KMS-11 (cell line): ENCODE measurements around the gene IER5L.

Experiments used
- H2AFZ ChIP-seq: fragments of 200-600 bp; sonication (generic); 2 replicates; pipeline ENCODE4 v1.6.1; 2016; ENCODE audit warnings: antibody characterized with exemption, mixed run types, low read depth
- H3K27ac ChIP-seq: fragments of 200-600 bp; sonication (generic); 2 replicates; pipeline ENCODE4 v1.6.1; 2016; ENCODE audit warnings: mild to moderate bottlenecking, mixed run types
- H3K27me3 ChIP-seq: fragments of 200-600 bp; sonication (generic); 2 replicates; pipeline ENCODE4 v1.6.1; 2017; ENCODE audit warnings: mild to moderate bottlenecking, low read depth, mixed run types, moderate library complexity; ENCODE audit not compliant: insufficient read depth
- H3K36me3 ChIP-seq: fragments of 200-600 bp; sonication (generic); 2 replicates; pipeline ENCODE4 v1.6.1; 2017; ENCODE audit warnings: mild to moderate bottlenecking, mixed run types; ENCODE audit not compliant: insufficient read depth
- H3K4me1 ChIP-seq: fragments of 200-600 bp; sonication (generic); 2 replicates; pipeline ENCODE4 v1.6.1; 2016; ENCODE audit warnings: mild to moderate bottlenecking, low read depth, mixed run types; ENCODE audit not compliant: poor library complexity, severe bottlenecking
- H3K4me2 ChIP-seq: fragments of 200-600 bp; sonication (generic); 2 replicates; pipeline ENCODE4 v1.7.0; 2016; ENCODE audit warnings: mild to moderate bottlenecking, mixed run types
- H3K4me3 ChIP-seq: fragments of 200-600 bp; sonication (generic); IDR thresholded peaks from 2 replicates; pipeline ENCODE4 v1.6.1; 2017; ENCODE audit warnings: low read depth, low read length, mixed read lengths; ENCODE audit not compliant: insufficient read depth
- H3K79me2 ChIP-seq: fragments of 200-600 bp; sonication (generic); 2 replicates; pipeline ENCODE4 v1.6.1; 2016; ENCODE audit warnings: low read depth, mixed run types; ENCODE audit not compliant: insufficient read depth
- H3K9ac ChIP-seq: fragments of 200-600 bp; sonication (generic); 2 replicates; pipeline ENCODE4 v1.6.1; 2016; ENCODE audit warnings: mild to moderate bottlenecking, mixed run types
- H4K20me1 ChIP-seq: fragments of 200-600 bp; sonication (generic); 2 replicates; pipeline ENCODE4 v1.6.1; 2016; ENCODE audit warnings: mild to moderate bottlenecking, mixed run types; ENCODE audit not compliant: insufficient read depth
- TF ChIP-seq, protein P1 (sequence below): fragments of 200-600 bp; sonication (generic); conservative IDR thresholded peaks from 2 replicates; pipeline ENCODE4 v1.6.1; 2017; ENCODE audit warnings: low read depth, mild to moderate bottlenecking, antibody characterized with exemption, low read length, moderate library complexity, mixed read lengths

Gene IER5L

DNA sequence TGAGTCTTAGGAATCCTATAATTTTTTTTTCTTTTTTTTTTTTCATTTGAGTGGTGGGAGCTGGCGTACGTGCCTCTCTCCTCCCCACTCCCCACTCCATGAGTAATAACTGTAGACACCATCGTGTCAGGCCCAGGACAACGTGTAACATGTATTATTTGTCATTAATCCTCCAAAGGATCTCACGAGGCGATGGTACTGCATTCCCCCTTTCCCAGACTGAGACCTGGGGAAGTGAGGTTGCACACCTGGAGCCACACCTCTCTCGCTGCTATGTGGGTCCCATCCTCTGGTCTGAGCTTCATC lies 6.1 kb upstream of the IER5L start:
- H3K27me3 ChIP-seq, result no peaks in the 10 kb centered on the region
- no peak overlapping the region for H3K27ac ChIP-seq
- H2AFZ ChIP-seq, result no peak overlapping the region
- H3K4me2 ChIP-seq, result no peak overlapping the region
- TF ChIP-seq, protein P1, sequence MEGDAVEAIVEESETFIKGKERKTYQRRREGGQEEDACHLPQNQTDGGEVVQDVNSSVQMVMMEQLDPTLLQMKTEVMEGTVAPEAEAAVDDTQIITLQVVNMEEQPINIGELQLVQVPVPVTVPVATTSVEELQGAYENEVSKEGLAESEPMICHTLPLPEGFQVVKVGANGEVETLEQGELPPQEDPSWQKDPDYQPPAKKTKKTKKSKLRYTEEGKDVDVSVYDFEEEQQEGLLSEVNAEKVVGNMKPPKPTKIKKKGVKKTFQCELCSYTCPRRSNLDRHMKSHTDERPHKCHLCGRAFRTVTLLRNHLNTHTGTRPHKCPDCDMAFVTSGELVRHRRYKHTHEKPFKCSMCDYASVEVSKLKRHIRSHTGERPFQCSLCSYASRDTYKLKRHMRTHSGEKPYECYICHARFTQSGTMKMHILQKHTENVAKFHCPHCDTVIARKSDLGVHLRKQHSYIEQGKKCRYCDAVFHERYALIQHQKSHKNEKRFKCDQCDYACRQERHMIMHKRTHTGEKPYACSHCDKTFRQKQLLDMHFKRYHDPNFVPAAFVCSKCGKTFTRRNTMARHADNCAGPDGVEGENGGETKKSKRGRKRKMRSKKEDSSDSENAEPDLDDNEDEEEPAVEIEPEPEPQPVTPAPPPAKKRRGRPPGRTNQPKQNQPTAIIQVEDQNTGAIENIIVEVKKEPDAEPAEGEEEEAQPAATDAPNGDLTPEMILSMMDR, result no peak
- H4K20me1 ChIP-seq, result no peaks in the 10 kb centered on the region
- no peaks in the 10 kb centered on the region for H3K79me2 ChIP-seq
- H3K9ac ChIP-seq, result no peak overlapping the region
- no peaks in the 10 kb centered on the region for H3K36me3 ChIP-seq
- peaks cover 7% of the 10 kb centered on the region for H3K4me1 ChIP-seq
- no peak overlapping the region for H3K4me3 ChIP-seq

DNA sequence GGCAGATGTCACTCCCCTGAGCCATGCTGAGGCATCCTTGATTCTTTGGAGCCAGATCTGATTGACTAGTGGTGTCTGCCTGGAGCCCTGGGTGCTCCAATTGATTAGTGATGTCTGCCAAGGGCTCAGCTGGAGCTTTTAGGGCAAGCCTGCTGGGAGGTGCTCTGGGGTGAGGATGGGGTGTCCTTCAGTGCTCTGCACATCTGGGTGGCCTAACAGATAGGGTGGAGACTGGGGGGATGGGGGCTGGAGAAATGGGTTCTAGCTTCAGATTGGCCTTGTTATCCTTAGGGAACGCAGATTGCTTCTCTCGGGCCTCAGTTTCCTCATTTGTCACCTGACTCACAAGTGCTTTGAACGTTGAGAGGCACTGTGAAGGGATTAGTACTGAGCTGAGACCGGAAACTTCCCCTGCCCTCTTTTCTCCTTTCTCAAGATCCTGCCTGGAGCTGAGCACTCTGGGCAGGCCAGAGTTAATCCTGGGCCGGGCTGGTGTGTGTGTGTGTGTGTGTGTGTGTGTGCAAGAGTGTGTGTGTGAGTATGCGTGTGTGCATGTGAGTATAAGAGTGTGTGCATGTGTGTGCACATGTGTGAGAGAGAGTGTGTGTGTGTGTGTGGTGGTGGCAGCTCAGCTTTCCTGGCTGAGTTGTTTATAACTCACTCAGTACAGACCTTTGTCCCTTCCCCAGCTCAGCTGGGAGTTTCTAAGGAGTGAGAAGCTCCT lies 5.6 kb upstream of the IER5L start:
- Histone ChIP-seq H3K27me3 (no peaks in the 10 kb centered on the region), H3K79me2 (no peaks in the 10 kb centered on the region), H3K36me3 (no peaks in the 10 kb centered on the region), H3K4me1 (peaks cover 11% of the 10 kb centered on the region), H3K4me2 (no peak overlapping the region), H3K9ac (no peak overlapping the region), H3K27ac (no peak overlapping the region), H2AFZ (no peak overlapping the region), H3K4me3 (no peak overlapping the region), H4K20me1 (no peaks in the 10 kb centered on the region)
- TF ChIP-seq, protein P1, result no peak

DNA sequence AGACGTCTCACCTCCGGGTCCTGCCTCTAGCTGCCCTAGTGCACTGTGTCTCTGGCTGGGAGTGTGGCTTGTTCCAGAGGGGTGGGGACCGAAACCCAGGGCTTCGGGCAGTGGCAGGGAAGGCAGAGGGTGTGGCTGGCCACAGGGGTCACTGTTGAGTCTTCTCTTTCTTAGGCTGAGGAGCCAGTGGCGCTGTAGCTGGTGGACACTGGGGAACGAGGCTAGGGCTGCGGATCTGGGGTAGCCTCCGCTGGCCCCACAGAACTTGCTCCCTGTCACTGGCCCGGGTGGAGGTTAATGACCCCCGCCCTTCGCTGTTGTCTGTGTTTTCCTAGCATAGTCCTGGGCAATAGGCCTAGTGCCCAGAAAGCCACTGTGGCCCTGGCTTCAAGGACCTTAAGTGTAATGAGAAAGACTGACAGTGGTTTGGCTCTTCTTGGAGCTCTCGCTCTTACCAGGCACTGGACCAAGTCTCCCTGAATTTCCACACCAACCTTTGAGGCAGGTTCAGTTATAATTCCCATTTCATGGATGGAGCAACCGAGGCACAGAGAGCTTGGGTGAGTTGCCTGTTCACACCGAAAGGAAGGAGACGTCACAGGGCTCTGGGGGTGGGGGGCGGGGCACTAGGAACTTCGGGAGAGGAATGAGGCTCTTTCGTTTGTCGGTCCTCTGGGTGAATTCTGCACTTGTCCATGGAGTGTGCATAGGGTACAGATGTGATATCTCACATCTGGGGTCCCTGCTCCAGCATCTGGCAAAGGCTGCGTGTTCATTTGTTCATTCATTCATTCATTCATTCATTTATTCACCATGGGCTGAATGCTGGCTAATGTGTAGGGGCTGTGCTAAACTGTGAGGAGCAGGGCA lies 4.8 kb upstream of the IER5L start:
- Histone ChIP-seq H3K27ac (no peak overlapping the region), H3K4me3 (no peak overlapping the region), H3K36me3 (no peaks in the 10 kb centered on the region), H3K79me2 (no peaks in the 10 kb centered on the region; the same call in 1 of the 2 replicates), H3K4me1 (peaks cover 14% of the 10 kb centered on the region), H2AFZ (no peak overlapping the region), H4K20me1 (no peaks in the 10 kb centered on the region), H3K4me2 (no peak overlapping the region), H3K27me3 (no peaks in the 10 kb centered on the region), H3K9ac (no peak overlapping the region)
- TF ChIP-seq, protein P1, result no peak

DNA sequence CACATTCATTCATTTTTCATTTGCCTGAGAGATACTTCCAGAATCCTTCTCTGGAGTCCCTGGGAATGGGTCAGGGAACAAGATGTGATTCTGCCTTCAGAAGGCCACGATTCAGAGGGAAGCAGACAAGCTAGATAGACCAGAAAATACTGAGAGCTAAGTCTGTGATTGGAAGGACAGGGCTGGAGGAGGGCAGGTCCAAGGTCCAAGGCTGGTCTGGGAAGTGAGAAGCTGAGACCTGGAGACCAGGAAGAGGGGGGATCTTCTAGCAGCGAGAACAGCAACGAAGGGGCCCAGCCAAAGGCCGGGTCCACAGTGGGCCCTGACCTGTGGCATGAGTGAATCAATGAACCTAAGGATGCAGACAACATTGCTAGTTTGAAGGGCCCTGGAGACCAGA lies 4.1 kb upstream of the IER5L start:
- TF ChIP-seq, protein P1, result no peak
- H3K9ac ChIP-seq, result no peak overlapping the region
- no peak overlapping the region for H2AFZ ChIP-seq
- no peak overlapping the region for H3K27ac ChIP-seq
- no peaks in the 10 kb centered on the region for H4K20me1 ChIP-seq
- H3K79me2 ChIP-seq, result peaks cover under 1% of the 10 kb centered on the region
- H3K4me2 ChIP-seq, result no peak overlapping the region
- H3K4me1 ChIP-seq, result peaks cover 14% of the 10 kb centered on the region
- H3K27me3 ChIP-seq, result no peaks in the 10 kb centered on the region
- no peak overlapping the region for H3K4me3 ChIP-seq
- H3K36me3 ChIP-seq, result no peaks in the 10 kb centered on the region
